Measurements from ENCODE around the gene CHRNG.
A peak's percentile ranks its signal among the peaks of the same experiment; 100 is the strongest.

CHRNG gene

DNA sequence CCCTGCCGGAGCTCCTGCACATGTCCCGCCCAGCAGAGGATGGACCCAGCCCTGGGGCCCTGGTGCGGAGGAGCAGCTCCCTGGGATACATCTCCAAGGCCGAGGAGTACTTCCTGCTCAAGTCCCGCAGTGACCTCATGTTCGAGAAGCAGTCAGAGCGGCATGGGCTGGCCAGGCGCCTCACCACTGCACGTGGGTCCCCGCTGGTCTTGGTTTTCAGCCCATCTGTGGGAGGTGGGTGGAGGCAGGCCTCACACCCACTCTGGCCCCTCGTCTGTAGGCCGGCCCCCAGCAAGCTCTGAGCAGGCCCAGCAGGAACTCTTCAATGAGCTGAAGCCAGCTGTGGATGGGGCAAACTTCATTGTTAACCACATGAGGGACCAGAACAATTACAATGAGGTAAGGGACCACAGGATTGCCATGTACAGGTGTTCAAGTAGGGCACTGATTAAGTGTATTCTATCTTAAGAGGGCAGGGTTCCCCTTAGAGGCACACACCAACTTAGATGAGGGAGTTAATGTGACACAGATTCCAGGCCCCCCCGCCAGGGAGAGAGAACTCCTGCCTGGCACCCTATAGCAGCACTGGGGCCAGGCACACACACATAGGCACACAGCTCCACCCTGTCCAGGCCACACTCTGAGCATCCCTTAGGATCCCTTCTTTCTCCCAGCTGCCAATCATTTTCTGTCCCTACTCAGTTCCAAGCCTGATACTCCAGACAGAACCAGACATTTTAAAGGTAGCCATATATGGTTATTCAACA, 5.4 kb upstream of the CHRNG start:
- TF ChIP-seq, protein P1, sequence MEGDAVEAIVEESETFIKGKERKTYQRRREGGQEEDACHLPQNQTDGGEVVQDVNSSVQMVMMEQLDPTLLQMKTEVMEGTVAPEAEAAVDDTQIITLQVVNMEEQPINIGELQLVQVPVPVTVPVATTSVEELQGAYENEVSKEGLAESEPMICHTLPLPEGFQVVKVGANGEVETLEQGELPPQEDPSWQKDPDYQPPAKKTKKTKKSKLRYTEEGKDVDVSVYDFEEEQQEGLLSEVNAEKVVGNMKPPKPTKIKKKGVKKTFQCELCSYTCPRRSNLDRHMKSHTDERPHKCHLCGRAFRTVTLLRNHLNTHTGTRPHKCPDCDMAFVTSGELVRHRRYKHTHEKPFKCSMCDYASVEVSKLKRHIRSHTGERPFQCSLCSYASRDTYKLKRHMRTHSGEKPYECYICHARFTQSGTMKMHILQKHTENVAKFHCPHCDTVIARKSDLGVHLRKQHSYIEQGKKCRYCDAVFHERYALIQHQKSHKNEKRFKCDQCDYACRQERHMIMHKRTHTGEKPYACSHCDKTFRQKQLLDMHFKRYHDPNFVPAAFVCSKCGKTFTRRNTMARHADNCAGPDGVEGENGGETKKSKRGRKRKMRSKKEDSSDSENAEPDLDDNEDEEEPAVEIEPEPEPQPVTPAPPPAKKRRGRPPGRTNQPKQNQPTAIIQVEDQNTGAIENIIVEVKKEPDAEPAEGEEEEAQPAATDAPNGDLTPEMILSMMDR (IDR thresholded peaks at IDR 0.05; ENCODE audit: control insufficient read depth, extremely low read depth, insufficient read depth): no peak
- no peak for DNase-seq (ENCODE audit: low read depth)

DNA sequence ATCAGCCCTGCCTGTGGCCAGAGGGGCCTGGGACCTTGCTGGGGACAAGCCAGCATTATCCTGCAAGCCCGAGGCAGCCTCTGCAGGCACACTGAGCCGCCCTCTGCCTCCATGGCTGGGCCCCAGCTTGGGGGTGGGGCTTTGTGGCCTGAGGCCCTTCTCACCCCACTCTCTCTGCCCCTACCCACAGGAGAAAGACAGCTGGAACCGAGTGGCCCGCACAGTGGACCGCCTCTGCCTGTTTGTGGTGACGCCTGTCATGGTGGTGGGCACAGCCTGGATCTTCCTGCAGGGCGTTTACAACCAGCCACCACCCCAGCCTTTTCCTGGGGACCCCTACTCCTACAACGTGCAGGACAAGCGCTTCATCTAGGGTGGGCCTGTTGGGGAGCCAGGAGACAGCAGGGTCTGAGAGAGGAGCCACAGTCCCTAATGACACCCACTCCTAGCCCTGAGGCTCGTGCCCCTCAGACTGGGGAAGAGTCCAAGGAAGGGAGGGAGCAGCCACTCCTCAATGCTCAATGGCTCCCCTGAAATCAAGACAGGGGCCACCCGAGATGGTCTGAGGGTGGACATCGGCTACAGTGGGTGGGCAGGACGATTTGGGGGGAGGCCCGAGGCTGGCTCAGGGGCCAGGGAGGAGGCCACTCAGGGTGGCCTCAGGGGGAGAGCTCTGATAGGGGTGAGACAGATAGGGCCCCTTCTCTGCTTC, 4.4 kb upstream of the CHRNG start:
- TF ChIP-seq, protein P1 (IDR thresholded peaks at IDR 0.05; ENCODE audit: control insufficient read depth, extremely low read depth, insufficient read depth): no peak
- no peak for DNase-seq (ENCODE audit: low read depth)
- no peak overlapping the region for H3K4me3 ChIP-seq (ENCODE audit: low read depth, low read length)

More for the DNA sequence above, 5.4 kb upstream of the CHRNG start:
- H3K4me3 ChIP-seq (ENCODE audit: low read depth, low read length): no peak overlapping the region

DNA sequence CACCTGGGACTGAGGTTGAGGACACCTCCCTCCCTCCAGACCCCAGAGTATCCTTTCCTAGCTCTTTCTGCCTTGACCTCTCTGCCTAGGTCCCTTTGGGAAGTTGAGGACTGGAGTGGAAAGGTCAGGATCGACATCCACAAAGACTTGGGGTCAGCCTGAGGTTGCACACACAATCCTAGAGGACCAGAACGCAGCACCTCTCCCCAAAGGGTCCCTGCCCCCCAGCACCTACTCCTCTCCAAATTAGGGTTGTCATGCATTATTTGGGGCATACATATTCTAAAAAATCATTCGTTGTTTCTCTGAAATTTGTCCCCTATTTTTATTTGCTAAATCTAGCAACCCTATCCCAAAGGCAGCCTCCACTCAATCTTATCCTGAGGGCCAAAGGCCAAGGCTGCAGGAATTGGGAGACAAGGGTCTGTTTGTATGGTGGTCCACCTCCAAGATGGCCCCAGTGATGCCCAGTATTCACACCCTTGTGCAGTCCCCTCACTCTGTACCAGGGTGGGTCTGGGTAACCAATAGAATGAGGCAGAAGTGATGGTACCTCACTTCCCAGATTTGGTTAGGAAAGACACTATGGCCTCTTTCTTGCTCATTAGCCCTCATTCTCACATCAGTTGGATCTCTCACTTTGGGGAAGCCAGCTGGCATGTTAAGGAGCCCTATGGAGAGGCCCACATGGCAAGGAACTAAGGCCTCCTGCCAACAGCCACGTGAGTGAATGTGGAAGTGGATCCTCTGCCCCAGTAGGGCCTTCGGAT, 3.5 kb upstream of the CHRNG start:
- no peak for DNase-seq (ENCODE audit: low read depth)
- TF ChIP-seq, protein P1 (IDR thresholded peaks at IDR 0.05; ENCODE audit: control insufficient read depth, extremely low read depth, insufficient read depth): no peak
- no peak overlapping the region for H3K4me3 ChIP-seq (ENCODE audit: low read depth, low read length)

DNA sequence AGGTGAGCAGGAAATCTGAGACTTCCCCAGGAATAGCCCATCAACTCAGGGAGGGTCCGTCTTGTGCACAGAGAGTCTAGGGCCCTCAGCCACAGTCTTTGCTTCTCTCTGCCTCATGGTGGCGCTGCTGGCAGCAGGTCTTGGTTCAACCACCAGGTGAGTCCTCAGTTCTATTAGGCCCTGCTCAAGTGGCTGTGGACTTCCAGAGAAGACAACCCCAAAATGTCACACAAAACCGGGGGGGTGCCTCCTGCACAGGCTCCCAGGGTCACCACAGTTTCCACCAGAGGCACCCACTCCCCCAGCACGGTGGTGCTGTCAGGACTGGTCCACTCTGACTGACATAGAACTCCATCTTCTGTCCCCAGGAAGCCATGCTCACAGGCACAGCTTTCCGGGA, 2.4 kb upstream of the CHRNG start:
- H3K4me3 ChIP-seq (ENCODE audit: low read depth, low read length): no peak overlapping the region
- TF ChIP-seq, protein P1 (IDR thresholded peaks at IDR 0.05; ENCODE audit: control insufficient read depth, extremely low read depth, insufficient read depth): 0 out of 2 replicates have a peak, but pooled peaks have one; percentile 2
- no peak for DNase-seq (ENCODE audit: low read depth)

DNA sequence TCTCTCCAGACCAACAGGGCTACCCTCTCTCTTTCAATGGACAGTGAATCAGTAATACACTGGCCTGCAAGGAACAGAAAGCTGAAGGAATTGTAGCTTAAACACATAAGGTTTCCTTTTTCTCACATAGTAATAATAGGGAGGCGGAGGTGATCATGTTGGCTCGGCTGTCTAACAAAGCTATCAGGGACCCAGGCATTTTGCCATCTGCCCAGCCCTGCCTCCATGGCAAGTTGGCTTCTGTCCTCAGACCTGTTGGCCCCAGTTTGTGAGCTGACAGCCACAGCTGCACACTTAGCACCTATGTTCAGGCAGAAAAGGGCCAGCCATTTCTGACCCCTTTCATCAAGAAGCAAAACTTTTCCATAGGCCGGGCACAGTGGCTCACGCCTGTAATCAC, 2.0 kb upstream of the CHRNG start:
- TF ChIP-seq, protein P1 (IDR thresholded peaks at IDR 0.05; ENCODE audit: control insufficient read depth, extremely low read depth, insufficient read depth): no peak

DNA sequence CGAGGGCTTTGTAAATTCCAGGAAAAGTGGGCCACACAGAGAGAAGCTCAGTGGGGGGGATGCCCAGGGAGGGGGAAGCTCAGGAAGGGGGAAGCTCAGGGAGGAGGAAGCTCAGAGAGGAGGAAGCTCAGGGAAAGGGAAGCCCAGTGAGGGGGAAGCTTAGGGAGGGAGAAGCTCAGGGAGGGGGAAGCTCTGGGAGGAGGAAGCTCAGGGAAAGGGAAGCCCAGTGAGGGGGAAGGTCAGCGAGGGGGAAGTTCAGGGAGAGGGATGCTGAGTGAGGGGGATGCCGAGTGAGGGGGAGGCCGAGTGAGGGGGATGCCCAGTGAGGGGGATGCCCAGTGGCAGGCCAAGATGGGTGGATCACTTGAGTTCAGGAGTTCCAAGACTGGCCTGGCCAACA, 821 bp upstream of the CHRNG start:
- no peak overlapping the region for H3K4me3 ChIP-seq (ENCODE audit: low read depth, low read length)
- TF ChIP-seq, protein P1 (IDR thresholded peaks at IDR 0.05; ENCODE audit: control insufficient read depth, extremely low read depth, insufficient read depth): no peak
- no peak for DNase-seq (ENCODE audit: low read depth)

More for the DNA sequence above, 2.0 kb upstream of the CHRNG start:
- H3K4me3 ChIP-seq (ENCODE audit: low read depth, low read length): no peak overlapping the region
- no peak for DNase-seq (ENCODE audit: low read depth)
